HCT116 (cell line): Measurements from ENCODE around the gene DISP2. TPM values are rescaled to one million over a fixed set of nuclear protein-coding genes. Genes with fewer than 3 reads are reported as not detected.

Experiments
- ATAC-seq: fragments of 200-7000 bp; cut with Tn5 transposase; 2 replicates; pipeline ENCODE4 v1.9.1; 2020; ENCODE audit warnings: mild to moderate bottlenecking, moderate library complexity
- BruUV-seq: library from RNA; stranded (reverse); fragments of 400-500 nt; replicated peaks from 2 replicates; lab custom pipeline; 2021; lab: Mats Ljungman, UMichigan
- CTCF ChIA-PET: fragments of 300-600 bp; sonication (Branson Sonifier 250); formaldehyde crosslinking; loops from one replicate; lab custom pipeline; 2021; ENCODE audit warnings: antibody characterized with exemption; lab: Charles Lee
- POLR2A ChIA-PET: fragments of 300-600, 350-600 bp; sonication (Branson Sonifier 250); formaldehyde crosslinking; loops from one replicate; lab custom pipeline; 2021; ENCODE audit warnings: antibody characterized with exemption; lab: Charles Lee
- RAD21 ChIA-PET, 2 experiments: fragments of 300-600 bp; sonication (Branson Sonifier 250); formaldehyde crosslinking; loops; one replicate each; lab custom pipeline; 2023; ENCODE audit warnings: low total read pairs in 2 of 2; ENCODE audit not compliant: uncharacterized antibody in 2 of 2, unreplicated experiment in 2 of 2, low non-redundant PET in 1 of 2; lab: Charles Lee
- DNase-seq: peaks from one replicate; pipeline ENCODE4 v3.0.0-alpha.2; 2010; ENCODE audit warnings: low read depth, low spot score
- H2AFZ ChIP-seq: fragments of 200-600 bp; shearing (Covaris generic), sonication (generic); 2 replicates; pipeline ENCODE4 v1.6.1; 2017; ENCODE audit warnings: low read depth, mixed run types, mixed read lengths, antibody characterized with exemption, low read length; ENCODE audit not compliant: poor library complexity, severe bottlenecking
- H3K27ac ChIP-seq: 2 replicates; pipeline ENCODE4 v1.5.1; 2012; ENCODE audit warnings: low read depth, low read length
- H3K27me3 ChIP-seq: fragments of 200-600 bp; sonication (generic); 2 replicates; pipeline ENCODE4 v1.6.1; 2016; ENCODE audit warnings: mixed run types, low read length, mixed read lengths; ENCODE audit not compliant: insufficient read depth
- H3K36me3 ChIP-seq, 2 experiments: fragments of 200-500 bp in 1 of 2; fragments of 200-600 bp in 1 of 2; sonication (Bioruptor generic) in 1 of 2; sonication (generic) in 1 of 2; 2 replicates each; pipeline versions ENCODE4 v1.5.1 to v1.6.1; 2014 to 2016; ENCODE audit warnings: low read length in 2 of 2, inconsistent platforms in 1 of 2, mixed read lengths in 1 of 2, mixed run types in 1 of 2; ENCODE audit not compliant: insufficient read depth in 2 of 2, control insufficient read depth in 1 of 2
- H3K4me1 ChIP-seq, 2 experiments: fragments of 200-600 bp in 1 of 2; sonication (generic) in 1 of 2; 2 replicates each; pipeline versions ENCODE4 v1.5.1 to v1.6.1; 2012 to 2017; ENCODE audit warnings: low read length in 2 of 2, inconsistent platforms in 1 of 2, mild to moderate bottlenecking in 1 of 2, mixed read lengths in 1 of 2, mixed run types in 1 of 2, moderate library complexity in 1 of 2; ENCODE audit not compliant: insufficient read depth in 2 of 2, control insufficient read depth in 1 of 2
- H3K4me2 ChIP-seq: fragments of 200-600 bp; sonication (generic); 2 replicates; pipeline ENCODE4 v1.6.1; 2017; ENCODE audit warnings: mixed run types, low read length, mixed read lengths
- H3K4me3 ChIP-seq, 2 experiments: fragments of 200-600 bp in 1 of 2; sonication (generic) in 1 of 2; replicated peaks in 1 of 2; 2 replicates each; pipeline ENCODE4 v1.5.1; 2011 to 2016; ENCODE audit warnings: low read length in 2 of 2, control low read depth in 1 of 2, low read depth in 1 of 2, mild to moderate bottlenecking in 1 of 2, mixed read lengths in 1 of 2, mixed run types in 1 of 2
- H3K79me2 ChIP-seq: fragments of 200-600 bp; sonication (generic); 2 replicates; pipeline ENCODE4 v1.6.1; 2017; ENCODE audit warnings: mild to moderate bottlenecking, mixed run types, low read length, moderate library complexity, mixed read lengths; ENCODE audit not compliant: insufficient read depth
- H3K9ac ChIP-seq: fragments of 200-600 bp; sonication (generic); 2 replicates; pipeline ENCODE4 v1.6.1; 2016; ENCODE audit warnings: low read length, mixed read lengths
- H3K9me2 ChIP-seq: fragments of 200-600 bp; sonication (generic), shearing (Covaris generic); 2 replicates; pipeline ENCODE4 v1.6.1; 2017; ENCODE audit warnings: mixed run types, mild to moderate bottlenecking, moderate library complexity; ENCODE audit not compliant: insufficient read depth
- H3K9me3 ChIP-seq, 2 experiments: fragments of 200-500 bp in 1 of 2; fragments of 200-600 bp in 1 of 2; sonication (Bioruptor generic) in 1 of 2; sonication (generic) in 1 of 2; 2 replicates each; pipeline ENCODE4 v1.6.1; 2014 to 2017; ENCODE audit warnings: low read length in 2 of 2, mixed read lengths in 2 of 2, inconsistent platforms in 1 of 2, low read depth in 1 of 2, mild to moderate bottlenecking in 1 of 2, mixed run types in 1 of 2, moderate library complexity in 1 of 2; ENCODE audit not compliant: control insufficient read depth in 1 of 2, insufficient read depth in 1 of 2
- H4K20me1 ChIP-seq: fragments of 200-600 bp; sonication (generic), shearing (Covaris generic); 2 replicates; pipeline ENCODE4 v1.6.1; 2017; ENCODE audit warnings: mixed run types, mild to moderate bottlenecking, moderate library complexity; ENCODE audit not compliant: insufficient read depth
- CTCF ChIP-seq, 3 experiments: fragments of 200-600 bp in 1 of 3; sonication (generic) in 1 of 3; IDR thresholded peaks in 2 of 3; conservative IDR thresholded peaks in 1 of 3; 2 replicates each; pipeline ENCODE4 v1.5.1; 2012 to 2017; ENCODE audit warnings: low read depth in 2 of 3, low read length in 2 of 3, antibody characterized with exemption in 1 of 3, borderline replicate concordance in 1 of 3, control low read depth in 1 of 3, mild to moderate bottlenecking in 1 of 3, mixed read lengths in 1 of 3, mixed run types in 1 of 3, moderate library complexity in 1 of 3; ENCODE audit not compliant: insufficient read depth in 1 of 3
- EGR1 ChIP-seq: IDR thresholded peaks from 2 replicates; pipeline ENCODE4 v1.6.1; 2012; ENCODE audit warnings: low read depth
- JUND ChIP-seq: IDR thresholded peaks from 2 replicates; pipeline ENCODE4 v1.6.1; 2012
- POLR2A ChIP-seq: IDR thresholded peaks from 2 replicates; pipeline ENCODE4 v1.7.0; 2011; ENCODE audit warnings: borderline replicate concordance; ENCODE audit not compliant: insufficient read depth, insufficient read length; ENCODE audit errors: extremely low read depth
- SRF ChIP-seq: IDR thresholded peaks from 2 replicates; pipeline ENCODE4 v1.6.1; 2012; ENCODE audit warnings: low read depth
- TCF7L2 ChIP-seq: IDR thresholded peaks from 2 replicates; pipeline ENCODE4 v1.7.0; 2011; ENCODE audit warnings: borderline replicate concordance, inconsistent platforms; ENCODE audit not compliant: insufficient read depth, insufficient read length; ENCODE audit errors: extremely low read depth
- YY1 ChIP-seq: IDR thresholded peaks from 2 replicates; pipeline ENCODE4 v1.6.1; 2011; ENCODE audit warnings: low read length, low read depth, moderate library complexity, mild to moderate bottlenecking; ENCODE audit not compliant: insufficient replicate concordance; ENCODE audit errors: extremely low read depth
- ZFX ChIP-seq: fragments of 450-650 bp; IDR thresholded peaks from 2 replicates; pipeline ENCODE4 v1.6.1; 2017
- intact Hi-C: fragments of 100-400 bp; cut with micrococcal nuclease; formaldehyde crosslinking; loops from 2 replicates; pipeline ENCODE4 v1.10.0; 2022
- total RNA-seq: library from RNA; stranded (reverse); gene quantifications from one replicate; pipeline ENCODE4 v1.2.1, GENCODE V29; 2021; ENCODE audit not compliant: unreplicated experiment

Gene DISP2
- total RNA-seq, 1 experiment from 2014 or later: 3.3 TPM

- H3K27me3 ChIP-seq: no peaks in the 10 kb centered on the region
- no peaks in the 10 kb centered on the region for H4K20me1 ChIP-seq
- no peak overlapping the region for H3K9ac ChIP-seq
- ChIA-PET RAD21 (no interaction called here), CTCF (no interaction called here), POLR2A (no interaction called here)
- H3K9me3 ChIP-seq: no peaks in the 10 kb centered on the region
- peaks cover 0 to 7% of the 10 kb centered on the region in 2 experiments; a peak in 1 of 4 replicates for H3K36me3 ChIP-seq
- H3K4me2 ChIP-seq: no peak overlapping the region
- H3K4me3 ChIP-seq: no peak overlapping the region
- H3K79me2 ChIP-seq: peaks cover 5% of the 10 kb centered on the region; the same call in 1 of the 2 replicates
- no peak overlapping the region for H3K27ac ChIP-seq
- H2AFZ ChIP-seq: no peak overlapping the region
- intact Hi-C loops: no loop called here
- ATAC-seq (no peak), DNase-seq (no peak)
- H3K9me2 ChIP-seq: no peaks in the 10 kb centered on the region
- no TSS peak for BruUV-seq
- H3K4me1 ChIP-seq: peaks cover 28 to 31% of the 10 kb centered on the region in 2 experiments
- TF ChIP-seq SRF (no peak), EGR1 (no peak), ZFX (no peak), CTCF (IDR thresholded peaks at IDR 0.05 in 2 of 3, conservative IDR thresholded peaks at IDR 0.05 in 1 of 3; ENCODE audit: borderline replicate concordance in 1 of 3, insufficient read depth in 1 of 3, low read depth in 2 of 3, low read length in 2 of 3) (no peak), YY1 (no peak), JUND (no peak), POLR2A (no peak), TCF7L2 (no peak)
These were observed 22.9 kb upstream of the DISP2 start for GRCh38 chr15:40334941-40335795.
